Sigmoid colon (tissue), 4 donors: ENCODE measurements around the gene CFB.

ENCODE experiments used
- EP300 ChIP-seq, 4 donors: sonication (generic); formaldehyde crosslinking; IDR thresholded peaks; one replicate each; pipeline ENCODE4 v1.6.1; 2017; ENCODE audit warnings: antibody characterized with exemption in 4 of 4
- POLR2AphosphoS5 ChIP-seq, 4 donors: sonication (generic); formaldehyde crosslinking; IDR thresholded peaks; one replicate each; pipeline ENCODE4 v1.6.1; 2017; ENCODE audit warnings: antibody characterized with exemption in 4 of 4
- TF ChIP-seq, protein P1 (sequence below), 4 experiments: fragments of 450-650 bp in 3 of 4; fragments of 200-600 bp in 1 of 4; IDR thresholded peaks; one replicate each; pipeline ENCODE4 v1.5.1; 2016 to 2019; ENCODE audit warnings: antibody characterized with exemption in 4 of 4, mild to moderate bottlenecking in 3 of 4, moderate library complexity in 2 of 4

DNA sequence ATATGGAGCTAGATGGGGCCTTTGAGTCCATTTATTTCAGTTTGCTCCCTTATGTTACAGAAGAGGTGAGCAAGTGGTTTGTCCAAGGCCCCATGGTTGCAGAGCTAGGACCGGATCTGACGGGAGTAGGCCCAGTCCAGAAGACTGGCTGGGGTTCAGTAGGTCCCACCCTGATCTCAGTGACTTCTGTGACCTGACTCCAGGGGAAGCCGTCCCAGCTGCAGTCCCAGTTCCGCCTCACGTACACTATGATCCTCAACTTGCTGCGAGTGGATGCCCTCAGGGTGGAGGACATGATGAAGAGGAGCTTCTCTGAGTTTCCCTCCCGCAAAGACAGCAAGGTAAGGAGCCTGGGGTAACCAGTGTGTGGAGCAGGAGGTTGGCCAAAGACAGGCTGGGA is 20.6 kb downstream of the CFB start:
- TF ChIP-seq, protein P1, sequence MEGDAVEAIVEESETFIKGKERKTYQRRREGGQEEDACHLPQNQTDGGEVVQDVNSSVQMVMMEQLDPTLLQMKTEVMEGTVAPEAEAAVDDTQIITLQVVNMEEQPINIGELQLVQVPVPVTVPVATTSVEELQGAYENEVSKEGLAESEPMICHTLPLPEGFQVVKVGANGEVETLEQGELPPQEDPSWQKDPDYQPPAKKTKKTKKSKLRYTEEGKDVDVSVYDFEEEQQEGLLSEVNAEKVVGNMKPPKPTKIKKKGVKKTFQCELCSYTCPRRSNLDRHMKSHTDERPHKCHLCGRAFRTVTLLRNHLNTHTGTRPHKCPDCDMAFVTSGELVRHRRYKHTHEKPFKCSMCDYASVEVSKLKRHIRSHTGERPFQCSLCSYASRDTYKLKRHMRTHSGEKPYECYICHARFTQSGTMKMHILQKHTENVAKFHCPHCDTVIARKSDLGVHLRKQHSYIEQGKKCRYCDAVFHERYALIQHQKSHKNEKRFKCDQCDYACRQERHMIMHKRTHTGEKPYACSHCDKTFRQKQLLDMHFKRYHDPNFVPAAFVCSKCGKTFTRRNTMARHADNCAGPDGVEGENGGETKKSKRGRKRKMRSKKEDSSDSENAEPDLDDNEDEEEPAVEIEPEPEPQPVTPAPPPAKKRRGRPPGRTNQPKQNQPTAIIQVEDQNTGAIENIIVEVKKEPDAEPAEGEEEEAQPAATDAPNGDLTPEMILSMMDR (IDR thresholded peaks at IDR 0.05), result no peak
- no peak for TF ChIP-seq EP300 (IDR thresholded peaks at IDR 0.05)
- no peak for TF ChIP-seq POLR2AphosphoS5 (IDR thresholded peaks at IDR 0.05)
